Measurements from ENCODE around the gene NPAS2.

- TF ChIP-seq, protein P1, sequence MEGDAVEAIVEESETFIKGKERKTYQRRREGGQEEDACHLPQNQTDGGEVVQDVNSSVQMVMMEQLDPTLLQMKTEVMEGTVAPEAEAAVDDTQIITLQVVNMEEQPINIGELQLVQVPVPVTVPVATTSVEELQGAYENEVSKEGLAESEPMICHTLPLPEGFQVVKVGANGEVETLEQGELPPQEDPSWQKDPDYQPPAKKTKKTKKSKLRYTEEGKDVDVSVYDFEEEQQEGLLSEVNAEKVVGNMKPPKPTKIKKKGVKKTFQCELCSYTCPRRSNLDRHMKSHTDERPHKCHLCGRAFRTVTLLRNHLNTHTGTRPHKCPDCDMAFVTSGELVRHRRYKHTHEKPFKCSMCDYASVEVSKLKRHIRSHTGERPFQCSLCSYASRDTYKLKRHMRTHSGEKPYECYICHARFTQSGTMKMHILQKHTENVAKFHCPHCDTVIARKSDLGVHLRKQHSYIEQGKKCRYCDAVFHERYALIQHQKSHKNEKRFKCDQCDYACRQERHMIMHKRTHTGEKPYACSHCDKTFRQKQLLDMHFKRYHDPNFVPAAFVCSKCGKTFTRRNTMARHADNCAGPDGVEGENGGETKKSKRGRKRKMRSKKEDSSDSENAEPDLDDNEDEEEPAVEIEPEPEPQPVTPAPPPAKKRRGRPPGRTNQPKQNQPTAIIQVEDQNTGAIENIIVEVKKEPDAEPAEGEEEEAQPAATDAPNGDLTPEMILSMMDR (conservative IDR thresholded peaks at IDR 0.05) = no peak
- TF ChIP-seq ZFX (IDR thresholded peaks at IDR 0.05) = no peak
Measured at GRCh38 chr2:100818003-100818605, 1.8 kb upstream of the NPAS2 start.

Measured in C4-2B (cell line).